GM12892 (cell line): ENCODE results near the gene ABTB2.

ENCODE experiments used
- DNase-seq: peaks from one replicate; pipeline ENCODE4 v3.0.0; 2011; ENCODE audit not compliant: insufficient read length
- FAIRE-seq: peaks from 2 replicates; lab custom pipeline; 2011; peaks lifted over from hg19 to GRCh38; lab: Jason Lieb, UNC
- POLR2A ChIP-seq: IDR thresholded peaks from 2 replicates; pipeline ENCODE4 v1.6.1; 2011; ENCODE audit warnings: low read depth, low read length, control low read depth
- POLR2AphosphoS5 ChIP-seq: IDR thresholded peaks from 2 replicates; pipeline ENCODE4 v1.6.1; 2011; ENCODE audit warnings: low read depth, low read length, control low read depth
- TAF1 ChIP-seq: IDR thresholded peaks from 2 replicates; pipeline ENCODE4 v1.6.1; 2011; ENCODE audit warnings: low read depth, mild to moderate bottlenecking, control low read depth, low read length, borderline replicate concordance

The ABTB2 gene

DNA sequence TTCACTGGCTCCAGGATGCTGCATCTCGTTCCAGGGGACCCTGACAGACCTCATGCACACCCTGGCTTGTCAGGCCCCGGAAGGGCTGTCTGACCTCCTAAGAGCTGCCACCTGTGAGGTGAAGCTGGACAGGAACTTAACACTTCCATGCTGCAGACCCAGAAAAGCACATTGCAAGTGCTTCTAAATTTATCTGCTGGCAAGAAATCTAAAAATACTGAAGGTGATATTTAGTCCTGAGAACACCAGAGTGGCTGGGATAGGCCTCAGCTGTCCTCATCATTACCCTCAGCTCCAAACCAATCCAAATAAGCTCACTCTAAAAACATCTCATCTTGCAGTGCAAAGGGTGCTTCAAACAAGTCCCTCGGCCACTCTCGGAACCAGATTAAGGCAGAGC is 46.7 kb downstream of the ABTB2 start:
- FAIRE-seq (peak; percentile 5), DNase-seq (no peak)
- no peak for TF ChIP-seq POLR2A
- no peak for TF ChIP-seq TAF1
- no peak for TF ChIP-seq POLR2AphosphoS5

GRCh38 chr11:34309965-34310364 is 47.8 kb downstream of the ABTB2 start:
- DNase-seq (no peak), FAIRE-seq (no peak)
- no peak for TF ChIP-seq POLR2A
- TF ChIP-seq TAF1: no peak
- TF ChIP-seq POLR2AphosphoS5: no peak

DNA sequence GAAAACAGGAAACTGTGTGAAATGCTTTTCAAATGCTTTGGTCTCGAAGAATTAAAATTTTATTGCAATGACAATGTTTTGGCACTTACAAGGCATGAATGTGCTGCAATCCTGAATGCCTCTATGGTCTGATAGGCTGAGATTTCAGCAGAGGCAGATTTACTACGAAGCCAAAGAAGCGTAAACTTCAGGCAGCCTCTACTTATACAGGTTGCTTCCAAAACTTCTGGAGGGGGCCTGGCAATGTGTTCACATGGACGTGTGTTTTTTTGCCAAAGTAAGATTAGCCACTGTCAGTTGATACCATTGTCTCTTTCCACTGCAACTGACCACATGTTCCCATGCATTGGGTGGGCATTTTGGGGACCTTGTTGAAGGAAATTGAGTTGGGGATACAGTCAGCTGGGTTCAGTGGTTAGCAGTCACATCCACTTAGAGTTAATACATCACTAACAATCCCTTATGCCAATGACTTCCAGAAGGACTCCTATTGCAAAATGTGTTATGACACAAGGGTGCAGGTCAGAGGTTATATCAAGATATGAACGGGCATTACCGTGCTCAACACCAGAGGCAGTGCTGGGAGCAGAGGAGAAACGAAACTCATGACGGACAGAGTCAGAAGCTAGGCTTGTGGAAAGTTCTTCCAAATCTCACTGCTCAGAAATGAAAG is 48.8 kb downstream of the ABTB2 start:
- DNase-seq: no peak
- FAIRE-seq: no peak
- TF ChIP-seq POLR2AphosphoS5 (no peak), TAF1 (no peak), POLR2A (no peak)

GRCh38 chr11:34308049-34308912 is 49.5 kb downstream of the ABTB2 start:
- no peak for DNase-seq
- peak; percentile 63 for FAIRE-seq
- TF ChIP-seq POLR2AphosphoS5: no peak
- TF ChIP-seq TAF1: no peak
- TF ChIP-seq POLR2A: no peak

DNA sequence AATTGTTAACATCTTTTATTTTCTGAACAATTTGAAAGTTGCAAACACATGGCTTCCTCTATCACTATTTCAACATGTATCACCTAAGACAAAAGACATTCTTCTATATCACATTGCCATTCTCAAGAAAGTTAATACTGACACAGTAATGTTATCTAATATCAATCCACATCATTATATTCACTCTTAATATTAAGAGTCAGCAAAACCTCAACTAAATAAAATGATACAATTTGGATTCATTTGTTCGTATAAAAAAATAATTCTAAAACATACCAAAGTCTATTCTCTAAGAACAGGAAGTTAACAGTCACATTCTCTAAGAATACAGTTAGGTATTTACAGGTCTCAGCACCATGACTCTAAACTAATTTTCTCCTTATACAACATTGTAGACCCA is 52.0 kb downstream of the ABTB2 start:
- FAIRE-seq (no peak), DNase-seq (no peak)
- TF ChIP-seq POLR2A (no peak), TAF1 (no peak), POLR2AphosphoS5 (no peak)

GRCh38 chr11:34305193-34305592 is 52.6 kb downstream of the ABTB2 start:
- no peak for DNase-seq
- TF ChIP-seq POLR2AphosphoS5 (no peak), TAF1 (no peak), POLR2A (no peak)
- FAIRE-seq: no peak

DNA sequence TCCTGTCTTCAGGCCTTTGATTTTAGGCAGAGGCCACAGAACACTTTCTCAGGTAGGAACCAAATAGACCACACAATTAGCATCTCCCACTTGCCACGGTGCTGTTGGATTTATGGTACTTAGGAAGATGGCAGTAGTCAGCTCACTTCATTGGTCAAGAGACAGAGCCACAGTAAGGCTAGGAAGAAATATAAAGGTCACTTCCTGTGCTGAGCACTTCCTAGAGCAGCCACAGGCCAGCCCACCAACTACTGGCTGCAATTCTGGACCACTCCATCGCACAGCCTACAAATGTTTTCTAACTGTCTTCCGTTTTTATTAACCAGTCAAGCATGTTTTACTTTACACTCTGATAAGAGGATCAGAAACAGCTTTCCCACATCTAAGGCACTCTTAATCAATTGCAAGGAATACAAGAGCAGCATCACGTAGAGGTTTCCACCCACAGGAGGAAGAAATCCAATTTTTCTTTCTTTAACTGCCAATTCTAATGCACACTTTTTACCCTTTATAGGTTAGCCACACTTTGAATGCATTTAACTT is 54.7 kb downstream of the ABTB2 start:
- TF ChIP-seq TAF1: no peak
- no peak for FAIRE-seq
- DNase-seq: no peak

- TF ChIP-seq POLR2AphosphoS5 (no peak), TAF1 (no peak), POLR2A (no peak)
- DNase-seq (no peak), FAIRE-seq (peak; percentile 93)
These were observed 55.5 kb downstream of the ABTB2 start for GRCh38 chr11:34302046-34302921.

DNA sequence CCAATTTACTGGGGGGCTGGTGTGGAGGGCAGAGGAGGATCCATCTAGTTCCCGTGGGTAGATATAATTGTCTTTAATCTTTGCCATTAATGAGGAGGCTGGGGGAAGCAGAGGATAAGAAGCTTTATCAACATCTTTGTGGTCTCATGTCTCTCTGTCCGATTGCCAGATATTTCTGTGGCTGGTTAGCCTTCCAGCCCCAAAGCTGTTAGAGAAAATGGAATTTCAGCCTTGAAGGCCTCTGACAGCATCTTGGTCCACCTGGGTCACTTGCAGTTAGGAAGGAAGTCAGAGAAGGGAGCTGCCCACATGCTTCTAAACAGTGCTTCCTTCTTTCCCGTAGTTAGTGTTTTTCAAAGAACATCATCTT is 56.9 kb downstream of the ABTB2 start:
- no peak for TF ChIP-seq POLR2A
- no peak for TF ChIP-seq POLR2AphosphoS5
- TF ChIP-seq TAF1: no peak
- DNase-seq (no peak), FAIRE-seq (no peak)

DNA sequence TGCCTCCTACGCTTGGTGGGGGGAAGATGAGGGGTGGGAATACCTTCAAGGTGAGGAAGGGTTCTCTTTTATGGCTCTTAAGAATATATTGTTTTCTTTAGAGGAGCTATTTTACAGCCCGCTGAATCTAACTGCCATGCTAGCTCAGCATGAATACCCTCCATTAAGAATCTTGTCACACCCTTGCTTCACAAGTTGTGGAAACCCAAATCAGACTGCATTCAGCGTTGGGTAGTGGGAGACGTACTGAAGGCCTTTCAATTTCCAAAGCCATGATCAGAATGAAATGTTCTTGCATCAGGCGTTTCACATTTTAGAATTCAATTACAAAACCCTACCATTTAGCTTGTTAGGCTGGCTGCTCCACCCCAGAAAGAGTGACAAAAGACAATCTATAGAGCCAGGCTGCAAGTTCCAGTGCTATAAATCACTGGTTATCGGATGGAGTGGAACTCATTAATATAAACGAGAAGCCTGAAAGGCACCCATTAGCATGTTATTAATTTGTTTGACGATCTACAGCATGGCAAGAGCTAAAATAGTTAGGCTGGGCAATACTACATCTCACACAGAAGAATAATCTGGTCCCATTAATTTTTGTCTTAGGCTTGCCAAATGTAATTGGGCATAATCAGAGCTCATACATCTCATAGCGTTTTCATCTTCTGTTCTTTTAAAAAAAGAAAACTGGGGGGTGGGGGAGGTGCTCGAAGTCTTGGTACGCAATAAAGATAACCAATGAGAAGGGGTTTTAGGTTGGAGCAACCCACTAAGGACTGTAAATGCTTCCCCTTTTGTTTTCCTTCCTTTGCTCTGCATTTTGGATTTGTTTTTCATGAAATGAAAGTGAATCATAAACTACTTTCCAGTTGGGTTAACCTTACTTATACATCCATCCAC is 57.5 kb downstream of the ABTB2 start:
- peak; percentile 71 for FAIRE-seq
- TF ChIP-seq POLR2AphosphoS5 (no peak), POLR2A (no peak)
- DNase-seq: no peak
